H1 (cell line): Measurements from ENCODE around the gene NDUFB2. TPM values are rescaled to one million over a fixed set of nuclear protein-coding genes. Genes with fewer than 3 reads are reported as not detected.

Source experiments
- CHD2 ChIP-seq: IDR thresholded peaks from 2 replicates; pipeline ENCODE4 v1.6.1; 2012; ENCODE audit warnings: low read length, improper control_type of control experiment
- E2F6 ChIP-seq: IDR thresholded peaks from 2 replicates; pipeline ENCODE4 v1.6.1; 2012; ENCODE audit warnings: inconsistent platforms
- EGR1 ChIP-seq: IDR thresholded peaks from 2 replicates; pipeline ENCODE4 v1.6.1; 2011; ENCODE audit warnings: low read depth, low read length, borderline replicate concordance
- GTF2F1 ChIP-seq: IDR thresholded peaks from 2 replicates; pipeline ENCODE4 v1.6.1; 2012; ENCODE audit warnings: low read depth, low read length, improper control_type of control experiment, borderline replicate concordance
- KDM4A ChIP-seq: IDR thresholded peaks from one replicate; pipeline ENCODE4 v1.7.1; 2012; ENCODE audit warnings: low read depth, mild to moderate bottlenecking, moderate library complexity, low read length, inconsistent platforms; ENCODE audit not compliant: severe bottlenecking
- NRF1 ChIP-seq: IDR thresholded peaks from 2 replicates; pipeline ENCODE4 v1.6.1; 2011; ENCODE audit warnings: mild to moderate bottlenecking, low read depth, low read length, improper control_type of control experiment
- RAD21 ChIP-seq, 2 experiments: IDR thresholded peaks in 1 of 2; conservative IDR thresholded peaks in 1 of 2; 2 replicates each; pipeline ENCODE4 v1.6.1; 2011; ENCODE audit warnings: low read depth in 2 of 2, low read length in 2 of 2, improper control_type of control experiment in 1 of 2, inconsistent platforms in 1 of 2, mild to moderate bottlenecking in 1 of 2, moderate library complexity in 1 of 2
- SIX5 ChIP-seq: IDR thresholded peaks from 2 replicates; pipeline ENCODE4 v1.6.1; 2011; ENCODE audit warnings: mild to moderate bottlenecking, low read depth, low read length
- SUZ12 ChIP-seq: fragments of 200-600 bp; sonication (generic); IDR thresholded peaks from 2 replicates; pipeline ENCODE4 v1.6.1; 2012; ENCODE audit warnings: mild to moderate bottlenecking, inconsistent platforms, low read length, moderate library complexity, mixed read lengths
- polyA plus RNA-seq, 7 experiments: library from polyadenylated mRNA; depleted of rRNA in 3 of 7; stranded (reverse) in 5 of 7; unstranded in 2 of 7; fragments of >200 nt in 5 of 7; fragments of 200-250 nt in 2 of 7; gene quantifications; 1 replicate in 5 of 7; 2 replicates in 1 of 7; 4 replicates in 1 of 7; pipeline versions ENCODE4 v1.2.1 to v1.2.3, GENCODE V29; 2011 to 2013; ENCODE audit warnings: missing spikeins in 2 of 7, mixed read lengths in 2 of 7
- total RNA-seq: library from RNA; stranded (reverse); fragmentation: NEBNext Ultra II Directional; extraction: Animal tissue kit (Norgen Biotek cat#: 25700); gene quantifications from 2 replicates; pipeline ENCODE4 v1.2.1, GENCODE V29; 2021

Gene NDUFB2
- total and polyA plus RNA-seq, 2 of the 8 experiments (the other 6 are each of a cell fraction or from before 2014, with no cell fraction given) = 168 to 881 TPM

GRCh38 chr7:140656548-140657515 is 39.7 kb upstream of the NDUFB2 start (continued):
- TF ChIP-seq SUZ12 = no peak
- no peak for TF ChIP-seq RAD21 (IDR thresholded peaks at IDR 0.05 in 1 of 2, conservative IDR thresholded peaks at IDR 0.05 in 1 of 2; ENCODE audit: low read depth in 2 of 2, low read length in 2 of 2)
- no peak for TF ChIP-seq KDM4A
- no peak for TF ChIP-seq SIX5
- TF ChIP-seq EGR1 = no peak
- no peak for TF ChIP-seq NRF1
- no peak for TF ChIP-seq E2F6
- no peak for TF ChIP-seq GTF2F1
- TF ChIP-seq CHD2 = no peak
